ENCODE data around the gene GIPC1.

DNA sequence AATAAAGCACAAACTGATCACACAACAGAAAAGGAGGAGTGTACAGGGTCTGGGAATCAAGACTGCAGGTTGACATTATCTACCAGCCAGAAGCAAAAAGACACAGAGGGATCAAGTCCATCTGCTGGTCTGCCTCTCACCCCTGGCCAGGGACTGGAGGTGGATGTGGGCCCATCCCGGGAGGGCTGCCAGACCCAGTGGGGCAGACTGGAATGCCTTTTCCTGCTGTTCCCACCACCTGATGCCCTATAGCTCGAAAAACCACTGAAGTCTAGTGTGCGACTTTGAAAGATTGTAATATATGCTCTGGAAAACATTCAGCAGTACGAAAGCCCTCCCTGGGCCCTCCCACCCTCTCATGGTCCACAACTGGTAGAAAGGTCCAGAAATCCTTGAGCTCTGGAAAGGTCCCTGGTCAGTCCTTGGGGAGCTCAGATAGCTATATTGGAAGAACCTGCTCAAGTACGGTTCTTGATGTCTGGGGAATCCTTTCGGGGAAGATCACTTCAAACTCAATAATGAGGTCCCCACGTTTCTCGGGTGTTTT is 19.6 kb upstream of the GIPC1 start:
- TF ChIP-seq, protein P1, sequence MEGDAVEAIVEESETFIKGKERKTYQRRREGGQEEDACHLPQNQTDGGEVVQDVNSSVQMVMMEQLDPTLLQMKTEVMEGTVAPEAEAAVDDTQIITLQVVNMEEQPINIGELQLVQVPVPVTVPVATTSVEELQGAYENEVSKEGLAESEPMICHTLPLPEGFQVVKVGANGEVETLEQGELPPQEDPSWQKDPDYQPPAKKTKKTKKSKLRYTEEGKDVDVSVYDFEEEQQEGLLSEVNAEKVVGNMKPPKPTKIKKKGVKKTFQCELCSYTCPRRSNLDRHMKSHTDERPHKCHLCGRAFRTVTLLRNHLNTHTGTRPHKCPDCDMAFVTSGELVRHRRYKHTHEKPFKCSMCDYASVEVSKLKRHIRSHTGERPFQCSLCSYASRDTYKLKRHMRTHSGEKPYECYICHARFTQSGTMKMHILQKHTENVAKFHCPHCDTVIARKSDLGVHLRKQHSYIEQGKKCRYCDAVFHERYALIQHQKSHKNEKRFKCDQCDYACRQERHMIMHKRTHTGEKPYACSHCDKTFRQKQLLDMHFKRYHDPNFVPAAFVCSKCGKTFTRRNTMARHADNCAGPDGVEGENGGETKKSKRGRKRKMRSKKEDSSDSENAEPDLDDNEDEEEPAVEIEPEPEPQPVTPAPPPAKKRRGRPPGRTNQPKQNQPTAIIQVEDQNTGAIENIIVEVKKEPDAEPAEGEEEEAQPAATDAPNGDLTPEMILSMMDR (IDR thresholded peaks at IDR 0.05) = no peak
- no peak for TF ChIP-seq EP300 (IDR thresholded peaks at IDR 0.05)

Measured in ovary (tissue), 3 donors.